Activated naive CD4-positive, alpha-beta T cell treated with anti-CD3 and anti-CD28 coated beads for 36 hours (primary cell): ENCODE measurements around the gene RAVER1. TPM values are rescaled to one million over a fixed set of nuclear protein-coding genes. Genes with fewer than 3 reads are reported as not detected.

Experiments used
- CTCF ChIA-PET: fragments of 350-600 bp; sonication (Branson Sonifier 250); formaldehyde crosslinking; loops from one replicate; lab custom pipeline; 2021; ENCODE audit warnings: antibody characterized with exemption; lab: Charles Lee
- DNase-seq: peaks from one replicate; pipeline ENCODE4 v3.0.0-alpha.2; 2020
- H3K27ac Mint-ChIP-seq: one replicate; pipeline ENCODE4 v1.8.0; 2021; ENCODE audit warnings: mild to moderate bottlenecking, mixed read lengths
- H3K27me3 Mint-ChIP-seq: one replicate; pipeline ENCODE4 v1.8.0; 2021; ENCODE audit warnings: low read depth, mixed read lengths
- H3K36me3 Mint-ChIP-seq: one replicate; pipeline ENCODE4 v1.8.0; 2021; ENCODE audit warnings: low read depth, mixed read lengths
- H3K4me1 Mint-ChIP-seq: one replicate; pipeline ENCODE4 v1.8.0; 2021; ENCODE audit warnings: low read depth, mixed read lengths
- H3K4me3 Mint-ChIP-seq: one replicate; pipeline ENCODE4 v1.8.0; 2021; ENCODE audit warnings: mild to moderate bottlenecking, moderate library complexity, mixed read lengths
- H3K9me3 Mint-ChIP-seq: one replicate; pipeline ENCODE4 v1.8.0; 2021; ENCODE audit warnings: mixed read lengths
- intact Hi-C: fragments of 100-400 bp; cut with micrococcal nuclease; formaldehyde crosslinking; loops from one replicate; pipeline ENCODE4 v1.15.1; 2023
- total RNA-seq, 2 experiments: library from RNA; stranded (reverse); gene quantifications; one replicate each; pipeline ENCODE4 v1.2.3, GENCODE V29; 2021

The RAVER1 gene
- total RNA-seq, 2 experiments from 2014 or later, result 63.0 to 69.0 TPM

GRCh38 chr19:10268071-10268470 is 65.3 kb downstream of the RAVER1 start:
- intact Hi-C loops, result no loop called here
- DNase-seq, result no peak
- no peaks in the 10 kb centered on the region for H3K9me3 Mint-ChIP-seq
- peaks cover 5% of the 10 kb centered on the region for H3K36me3 Mint-ChIP-seq
- CTCF ChIA-PET, result interaction anchor here (2.8 to 5.4 kb wide), 4 partner anchors 8 to 169 kb away, joined by 11 to 85 read pairs (median 58); no protein-coding TSS in a partner anchor
- H3K27ac Mint-ChIP-seq, result no peak overlapping the region
- peaks cover 27% of the 10 kb centered on the region for H3K4me1 Mint-ChIP-seq
- H3K4me3 Mint-ChIP-seq, result no peak overlapping the region
- no peaks in the 10 kb centered on the region for H3K27me3 Mint-ChIP-seq

GRCh38 chr19:10266706-10267105 is 66.6 kb downstream of the RAVER1 start:
- intact Hi-C loops, result no loop called here
- no peak overlapping the region for H3K4me3 Mint-ChIP-seq
- no peak for DNase-seq
- peaks cover under 1% of the 10 kb centered on the region for H3K36me3 Mint-ChIP-seq
- CTCF ChIA-PET, result interaction anchor here (1.9 kb wide), 1 partner anchor 122 kb away, joined by 10 read pairs; no protein-coding TSS in a partner anchor
- H3K4me1 Mint-ChIP-seq, result peaks cover 16% of the 10 kb centered on the region
- no peaks in the 10 kb centered on the region for H3K9me3 Mint-ChIP-seq
- H3K27me3 Mint-ChIP-seq, result no peaks in the 10 kb centered on the region
- H3K27ac Mint-ChIP-seq, result no peak overlapping the region

Other genes starting within 250 kb of the RAVER1 start
- gene SHFL, start 247.2 kb downstream of the RAVER1 start, total RNA-seq, result 10 to 100 TPM; 28.3 to 31.9 TPM
- 10 to 100 TPM; 18.6 to 20.7 TPM for gene ANGPTL6, start 230.9 kb downstream of the RAVER1 start, total RNA-seq
- 10 to 100 TPM; 59.7 to 60.0 TPM for gene PPAN, start 227.2 kb downstream of the RAVER1 start, total RNA-seq
- gene P2RY11, start 221.8 kb downstream of the RAVER1 start, total RNA-seq, result 10 to 100 TPM; 11.8 to 12.2 TPM
- 100 to 1,000 TPM; 213 to 222 TPM for gene EIF3G, start 213.6 kb downstream of the RAVER1 start, total RNA-seq
- 100 to 1,000 TPM; 365 to 371 TPM for gene DNMT1, start 138.6 kb downstream of the RAVER1 start, total RNA-seq
- 1 to 10 TPM; 3.4 TPM for gene S1PR2, start 102.2 kb downstream of the RAVER1 start, total RNA-seq
- 100 to 1,000 TPM; 115 to 116 TPM for gene MRPL4, start 81.3 kb downstream of the RAVER1 start, total RNA-seq
- 10 to 100 TPM; 11.5 to 12.0 TPM for gene ICAM1, start 62.4 kb downstream of the RAVER1 start, total RNA-seq
- gene ICAM4, start 46.6 kb downstream of the RAVER1 start, total RNA-seq, result not detected
- under 1 TPM; 0.72 to 0.81 TPM for gene ICAM5, start 43.6 kb downstream of the RAVER1 start, total RNA-seq
- gene ZGLP1, start 23.7 kb downstream of the RAVER1 start, total RNA-seq, result 1 to 10 TPM in 1 of 2 experiments, under 1 TPM in 1; 0.86 to 1.1 TPM
- gene FDX2, start 17.5 kb downstream of the RAVER1 start, total RNA-seq, result 1 to 10 TPM; 9.5 to 9.7 TPM
- 100 to 1,000 TPM; 109 to 114 TPM for gene ICAM3, start 6.1 kb upstream of the RAVER1 start, total RNA-seq
- 100 to 1,000 TPM; 175 to 190 TPM for gene TYK2, start 47.0 kb upstream of the RAVER1 start, total RNA-seq
- 100 to 1,000 TPM; 158 to 164 TPM for gene CDC37, start 70.0 kb upstream of the RAVER1 start, total RNA-seq
- 1 to 10 TPM; 5.5 TPM for gene PDE4A, start 87.0 kb upstream of the RAVER1 start, total RNA-seq
- gene KEAP1, start 169.8 kb upstream of the RAVER1 start, total RNA-seq, result 10 to 100 TPM; 60.0 to 63.8 TPM
- gene S1PR5, start 183.9 kb upstream of the RAVER1 start, total RNA-seq, result not detected
- gene ATG4D, start 210.4 kb upstream of the RAVER1 start, total RNA-seq, result 10 to 100 TPM; 21.6 to 22.5 TPM
- gene KRI1, start 232.5 kb upstream of the RAVER1 start, total RNA-seq, result 10 to 100 TPM; 50.2 to 51.7 TPM
- 10 to 100 TPM; 69.2 to 75.2 TPM for gene CDKN2D, start 235.4 kb upstream of the RAVER1 start, total RNA-seq